ENCODE measurements around the gene WFIKKN2.
A peak's percentile ranks its signal among the peaks of the same experiment; 100 is the strongest.

WFIKKN2 gene

DNA sequence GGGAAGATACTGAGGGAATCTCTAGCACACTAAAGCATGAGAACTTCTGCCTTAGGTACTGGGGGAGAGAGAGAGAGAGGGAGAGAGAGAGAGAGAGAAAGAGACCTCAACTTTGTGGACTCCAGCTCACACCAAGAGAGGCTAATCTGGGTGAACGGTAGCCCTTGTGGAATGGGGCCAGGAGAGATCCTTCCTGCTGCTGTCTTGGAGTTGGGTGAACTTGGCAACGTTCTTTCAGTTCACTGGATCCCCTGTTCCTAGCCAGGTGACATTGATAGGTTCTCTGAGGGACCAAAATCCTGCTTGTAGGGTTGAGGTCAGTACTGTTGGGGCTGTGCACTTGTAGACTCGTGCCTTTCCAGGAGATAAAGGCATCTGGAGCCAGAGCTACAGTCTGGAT lies 26.5 kb upstream of the WFIKKN2 start:
- no peak for DNase-seq

GRCh38 chr17:50813583-50813982 lies 21.8 kb upstream of the WFIKKN2 start:
- no peak for DNase-seq

DNA sequence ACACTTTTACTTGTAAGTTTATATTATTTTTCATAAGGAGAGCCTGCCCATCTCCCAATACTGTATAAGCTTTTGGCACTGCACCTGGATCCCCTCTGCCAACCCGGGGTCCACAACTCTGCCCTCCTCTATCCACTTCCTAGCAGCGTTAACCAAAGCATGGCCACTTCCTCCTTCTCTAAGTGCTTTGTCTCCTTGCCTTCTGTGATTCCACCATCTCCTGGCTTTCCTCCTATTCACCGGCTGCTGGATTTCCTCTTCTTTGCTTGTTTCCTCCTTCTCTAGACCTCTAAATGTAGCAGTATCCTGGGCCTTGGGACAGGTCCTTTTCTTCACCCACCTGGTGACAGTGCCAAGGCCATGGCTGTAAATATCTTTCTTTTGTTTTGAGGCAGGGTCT lies 20.0 kb upstream of the WFIKKN2 start:
- DNase-seq = no peak

DNA sequence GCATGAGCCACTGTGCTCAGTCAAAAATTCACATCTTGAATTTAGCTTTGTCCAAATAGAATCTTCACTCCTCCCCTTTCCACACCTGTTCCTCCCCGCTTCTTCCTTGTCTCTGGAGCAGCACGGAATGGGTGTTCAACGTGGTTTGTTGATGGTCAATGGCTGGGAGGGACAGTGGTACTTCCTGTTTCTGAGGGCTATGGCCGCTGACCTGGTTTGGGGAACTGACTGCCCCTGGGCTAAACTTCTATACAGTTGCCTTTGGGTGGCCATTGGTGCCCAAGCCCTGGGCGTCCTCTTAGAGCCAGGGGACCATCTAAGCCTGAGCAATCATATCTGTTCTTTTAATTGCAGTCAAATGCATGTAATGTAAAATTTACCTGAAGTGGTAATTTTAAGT lies 19.1 kb upstream of the WFIKKN2 start:
- DNase-seq = no peak

GRCh38 chr17:50816771-50817751 lies 18.3 kb upstream of the WFIKKN2 start:
- DNase-seq = peak in 3 of 4 experiments; percentile 27 to 56 (median 40)

- DNase-seq = no peak
Observed at GRCh38 chr17:50817838-50818237, 17.5 kb upstream of the WFIKKN2 start.

- DNase-seq = no peak
Observed at GRCh38 chr17:50818261-50818660, 17.1 kb upstream of the WFIKKN2 start.

- DNase-seq = no peak
Observed at GRCh38 chr17:50818921-50819657, 16.3 kb upstream of the WFIKKN2 start.

GRCh38 chr17:50820651-50821050 lies 14.7 kb upstream of the WFIKKN2 start:
- no peak for DNase-seq

DNA sequence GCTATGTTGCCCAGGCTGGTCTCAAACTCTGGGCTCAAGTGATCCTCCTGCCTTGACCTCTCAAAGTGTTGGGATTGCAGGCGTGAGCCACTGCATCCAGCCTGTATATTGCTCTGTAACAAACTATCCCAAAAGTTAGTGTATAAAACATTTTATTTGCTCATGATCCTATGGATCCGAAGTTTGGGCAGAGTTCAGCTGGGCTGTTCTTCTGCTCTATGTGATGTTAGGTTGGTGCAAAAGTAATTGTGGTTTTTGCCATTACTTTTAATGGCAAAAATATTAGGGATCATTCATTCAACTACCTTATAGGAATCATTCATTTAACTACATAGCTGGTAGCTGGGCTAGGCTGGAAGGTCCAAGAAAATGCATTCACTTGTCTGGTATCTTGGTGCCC lies 12.8 kb upstream of the WFIKKN2 start:
- no peak for DNase-seq

DNA sequence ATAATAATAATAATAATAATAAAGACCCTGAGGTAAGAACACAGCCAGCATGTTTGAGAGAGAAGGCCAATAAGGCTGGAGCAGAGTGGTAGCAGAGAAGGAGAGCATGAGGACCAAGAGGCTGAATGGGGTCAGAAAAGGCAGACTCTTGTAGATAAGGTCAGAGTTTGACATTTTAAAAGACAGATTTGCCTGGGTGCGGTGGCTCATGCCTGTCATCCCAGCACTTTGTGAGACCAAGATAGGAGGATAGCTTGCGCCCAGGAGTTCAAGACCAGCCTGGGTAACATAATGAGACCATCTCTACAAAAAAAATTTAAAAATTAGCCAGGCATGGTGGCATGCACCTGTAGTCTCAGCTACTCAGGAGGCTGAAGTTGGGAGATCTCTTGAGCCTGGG lies 11.0 kb upstream of the WFIKKN2 start:
- no peak for DNase-seq

DNA sequence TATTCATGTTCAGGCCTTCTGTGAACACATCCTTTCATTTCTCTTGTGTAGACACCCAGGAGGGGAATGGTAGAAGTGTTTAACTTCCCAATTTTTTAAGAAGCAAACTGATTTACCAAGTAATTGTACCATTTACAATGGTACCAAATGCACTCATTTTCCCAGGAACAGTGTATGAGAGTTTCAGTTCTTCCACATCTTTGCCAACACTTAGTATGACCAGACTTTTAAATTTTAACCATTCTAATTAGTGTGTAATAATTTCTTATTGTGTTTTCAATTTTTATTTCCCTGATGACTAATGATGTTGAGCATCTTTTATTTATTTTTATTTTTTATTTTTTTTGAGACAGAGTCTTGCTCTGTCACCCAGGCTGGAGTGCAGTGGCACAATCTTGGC lies 10.2 kb upstream of the WFIKKN2 start:
- DNase-seq = no peak

DNA sequence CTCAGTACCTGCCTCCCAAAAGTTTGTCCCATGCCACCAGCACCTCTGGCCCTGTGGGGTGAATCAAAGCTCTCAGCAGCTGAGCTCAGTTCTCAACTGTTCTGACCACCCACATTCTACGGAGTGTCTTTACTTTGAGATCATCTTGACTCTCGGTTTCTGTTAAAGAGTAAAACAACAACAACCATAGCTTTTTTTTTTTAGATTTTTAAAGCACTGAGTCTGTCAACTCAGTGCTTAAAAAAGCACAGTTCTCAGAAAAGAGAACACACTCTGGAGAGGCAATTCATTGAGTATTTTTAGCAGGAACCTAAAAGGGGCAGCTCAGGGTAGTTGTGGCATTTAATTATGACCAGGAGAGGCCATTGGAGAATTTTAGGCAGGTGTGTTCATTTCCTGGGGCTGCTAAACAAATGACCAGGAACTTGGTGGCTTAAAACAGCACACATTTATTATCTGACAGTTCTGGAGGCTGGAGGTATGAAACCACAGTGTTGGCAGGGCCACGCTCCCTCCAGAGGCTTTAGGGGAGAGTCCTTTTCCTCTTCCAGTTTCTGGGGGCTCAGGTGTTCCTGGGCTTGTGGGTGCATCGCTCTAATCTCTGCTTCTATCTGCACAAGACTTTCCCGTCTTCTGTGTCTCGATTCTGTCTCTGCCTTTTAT lies 6.7 kb upstream of the WFIKKN2 start:
- no peak for DNase-seq

GRCh38 chr17:50829332-50829731 lies 6.1 kb upstream of the WFIKKN2 start:
- DNase-seq = no peak

DNA sequence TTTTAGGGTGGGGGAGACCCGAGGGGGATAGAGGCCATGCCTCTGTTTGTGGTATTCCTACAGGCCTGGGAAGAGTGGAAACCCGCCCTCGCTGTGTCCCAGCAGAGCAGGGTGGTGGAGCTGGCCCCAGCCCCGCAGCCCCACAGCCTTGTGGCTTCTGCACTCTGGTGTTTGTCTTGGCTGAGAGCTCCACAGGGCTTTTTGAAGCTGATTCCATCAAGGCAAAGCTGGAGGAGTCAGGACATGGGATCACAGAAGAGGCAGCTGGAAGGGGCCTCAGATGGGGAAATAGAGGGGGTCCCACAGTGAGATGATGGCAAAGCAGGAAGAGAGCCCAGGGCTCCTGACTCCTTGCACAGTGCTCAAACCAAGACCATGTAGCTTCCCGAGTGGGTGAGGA lies 5.0 kb upstream of the WFIKKN2 start:
- DNase-seq = no peak

DNA sequence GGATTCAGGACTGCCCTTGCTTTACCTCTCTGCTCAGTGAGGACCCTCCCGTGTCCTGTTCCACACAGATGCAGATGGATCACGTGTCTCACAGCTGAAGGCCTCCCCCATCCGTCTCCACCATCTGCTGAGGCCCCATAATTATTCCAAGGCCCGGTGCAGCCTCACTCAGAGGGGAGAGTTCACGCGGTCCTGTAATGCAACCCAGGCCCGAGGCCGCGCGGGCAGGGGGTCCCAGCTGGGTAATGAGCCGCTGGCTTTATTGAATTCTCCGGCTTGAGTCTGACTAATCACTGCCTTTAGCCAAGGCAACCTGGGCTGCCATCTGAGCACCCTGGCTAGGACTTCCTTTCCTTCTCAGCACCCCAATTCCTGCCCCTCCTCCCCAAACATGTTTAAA lies 4.4 kb upstream of the WFIKKN2 start:
- no peak for DNase-seq

GRCh38 chr17:50831471-50831928 lies 3.9 kb upstream of the WFIKKN2 start:
- DNase-seq = no peak

DNA sequence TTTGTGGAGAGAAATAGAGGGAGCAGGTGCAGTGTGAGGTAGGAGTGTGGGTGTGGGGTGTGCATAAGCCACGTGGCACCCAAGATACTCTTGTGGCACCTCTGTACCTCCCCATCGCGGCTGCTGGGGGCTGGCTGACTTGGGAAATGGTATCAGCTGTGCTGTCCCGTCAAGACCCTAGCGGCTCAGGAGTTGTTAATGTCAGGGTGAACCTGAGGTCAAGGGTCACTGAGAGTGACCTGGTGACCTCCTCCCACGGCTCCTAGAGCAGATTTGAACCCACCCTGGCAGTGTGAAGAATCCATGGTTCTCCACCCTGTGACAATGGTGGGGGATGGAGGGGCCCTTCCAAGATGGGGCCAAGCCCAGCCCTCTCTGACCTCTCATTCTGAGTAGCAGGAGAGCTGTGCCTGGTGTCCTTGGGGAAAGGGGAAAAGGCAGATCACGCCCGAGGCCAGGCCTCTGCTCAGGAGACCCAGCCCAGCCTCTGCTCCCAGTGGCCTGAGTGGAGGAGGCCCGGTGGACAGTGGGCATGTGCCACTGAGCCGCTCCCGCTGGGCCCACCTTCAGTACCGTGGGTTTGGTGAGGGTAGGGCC lies 3.0 kb upstream of the WFIKKN2 start:
- DNase-seq = no peak

- DNase-seq = no peak
Observed at GRCh38 chr17:50832864-50833381, 2.5 kb upstream of the WFIKKN2 start.

GRCh38 chr17:50833510-50834428 lies 1.6 kb upstream of the WFIKKN2 start:
- no peak for DNase-seq

- DNase-seq = no peak
Observed at GRCh38 chr17:50834429-50835300, 721 bp upstream of the WFIKKN2 start.
